Loucy (cell line): ENCODE measurements around the gene FKBP4.

Experiments used
- CTCF ChIP-seq: fragments of 200-600 bp; sonication (generic); conservative IDR thresholded peaks from 2 replicates; pipeline ENCODE4 v1.5.1; 2014; ENCODE audit warnings: mild to moderate bottlenecking, antibody characterized with exemption, low read length
- EZH2phosphoT487 ChIP-seq: fragments of 200-600 bp; IDR thresholded peaks from 2 replicates; pipeline ENCODE4 v1.6.1; 2018; ENCODE audit warnings: antibody characterized with exemption, mild to moderate bottlenecking, moderate library complexity, borderline replicate concordance

- TF ChIP-seq CTCF (no peak), EZH2phosphoT487 (no peak)
Observed at GRCh38 chr12:2803635-2804392, 9.0 kb downstream of the FKBP4 start.
